CD14-positive monocyte (primary cell): ENCODE results near the gene PAQR5. TPM values are rescaled to one million over a fixed set of nuclear protein-coding genes. Genes with fewer than 3 reads are reported as not detected.
A peak's percentile ranks its signal among the peaks of the same experiment; 100 is the strongest.

Source experiments
- DNase-seq, 3 donors: peaks; one replicate each; pipeline ENCODE4 v3.0.0-alpha.2; 2011 to 2022
- H2AFZ ChIP-seq: 2 replicates; pipeline ENCODE4 v1.6.0; 2012; ENCODE audit warnings: mild to moderate bottlenecking, low read depth, low read length, inconsistent platforms; ENCODE audit not compliant: insufficient read depth, poor library complexity, severe bottlenecking
- H3K27ac ChIP-seq, 2 donors: 1 replicate in 1 of 2; 2 replicates in 1 of 2; pipeline ENCODE4 v1.5.1; 2012 to 2013; ENCODE audit warnings: low read length in 2 of 2, control low read depth in 1 of 2, inconsistent platforms in 1 of 2, low read depth in 1 of 2, mild to moderate bottlenecking in 1 of 2
- H3K27me3 ChIP-seq, 2 donors: one replicate each; pipeline versions ENCODE4 v1.6.0 to v1.6.1; 2011 to 2013; ENCODE audit warnings: low read length in 2 of 2; ENCODE audit not compliant: control insufficient read depth in 2 of 2, insufficient read depth in 2 of 2
- H3K36me3 ChIP-seq, 2 donors: replicated peaks in 1 of 2; 1 replicate in 1 of 2; 2 replicates in 1 of 2; pipeline versions ENCODE4 v1.5.1 to v1.6.1; 2012 to 2013; ENCODE audit warnings: low read length in 2 of 2, control low read depth in 1 of 2, inconsistent platforms in 1 of 2, mild to moderate bottlenecking in 1 of 2; ENCODE audit not compliant: insufficient read depth in 2 of 2, control insufficient read depth in 1 of 2
- H3K4me1 ChIP-seq, 2 donors: 1 replicate in 1 of 2; 2 replicates in 1 of 2; pipeline versions ENCODE4 v1.5.1 to v1.6.1; 2012 to 2013; ENCODE audit warnings: low read length in 2 of 2, control low read depth in 1 of 2, inconsistent platforms in 1 of 2, mild to moderate bottlenecking in 1 of 2, moderate library complexity in 1 of 2; ENCODE audit not compliant: insufficient read depth in 2 of 2, control insufficient read depth in 1 of 2
- H3K4me2 ChIP-seq: replicated peaks from 2 replicates; pipeline ENCODE3; 2012; ENCODE audit warnings: low read length, moderate library complexity, mild to moderate bottlenecking; ENCODE audit not compliant: poor library complexity, severe bottlenecking; ENCODE audit errors: extremely low read depth
- H3K4me3 ChIP-seq, 3 experiments: fragments of 200-600 bp in 1 of 3; sonication (generic) in 1 of 3; replicated peaks in 1 of 3; 1 replicate in 2 of 3; 2 replicates in 1 of 3; pipeline ENCODE4 v1.5.1; 2011 to 2013; ENCODE audit warnings: low read length in 3 of 3, mild to moderate bottlenecking in 3 of 3, control low read depth in 2 of 3, low read depth in 2 of 3, inconsistent platforms in 1 of 3, moderate library complexity in 1 of 3
- H3K79me2 ChIP-seq: 2 replicates; pipeline ENCODE4 v1.6.0; 2012; ENCODE audit warnings: mild to moderate bottlenecking, control low read depth, inconsistent platforms, low read length, moderate library complexity; ENCODE audit not compliant: insufficient read depth
- H3K9ac ChIP-seq: 2 replicates; pipeline ENCODE4 v1.6.0; 2017; ENCODE audit warnings: low read length, mild to moderate bottlenecking; ENCODE audit not compliant: insufficient read depth, poor library complexity, severe bottlenecking
- H3K9me3 ChIP-seq, 2 donors: replicated peaks in 1 of 2; 1 replicate in 1 of 2; 2 replicates in 1 of 2; pipeline versions ENCODE4 v1.5.1 to v1.6.1; 2012 to 2013; ENCODE audit warnings: low read length in 2 of 2, control low read depth in 1 of 2; ENCODE audit not compliant: control insufficient read depth in 1 of 2, insufficient read depth in 1 of 2
- H4K20me1 ChIP-seq: 2 replicates; pipeline ENCODE4 v1.6.0; 2012; ENCODE audit warnings: mild to moderate bottlenecking, low read length, control low read depth, moderate library complexity; ENCODE audit not compliant: insufficient read depth
- H3K27ac Mint-ChIP-seq, 7 donors: one replicate each; pipeline ENCODE4 v1.8.0; 2020; ENCODE audit warnings: mild to moderate bottlenecking in 7 of 7, mixed read lengths in 7 of 7, moderate library complexity in 6 of 7, inconsistent platforms in 2 of 7
- H3K27me3 Mint-ChIP-seq, 3 donors: one replicate each; pipeline ENCODE4 v1.8.0; 2021 to 2022; ENCODE audit warnings: low read depth in 3 of 3, mild to moderate bottlenecking in 3 of 3, mixed read lengths in 3 of 3, moderate library complexity in 3 of 3, inconsistent platforms in 1 of 3
- H3K36me3 Mint-ChIP-seq, 2 donors: one replicate each; pipeline ENCODE4 v1.8.0; 2020; ENCODE audit warnings: mixed read lengths in 2 of 2, inconsistent platforms in 1 of 2, mild to moderate bottlenecking in 1 of 2
- H3K4me1 Mint-ChIP-seq: one replicate; pipeline ENCODE4 v1.8.0; 2020; ENCODE audit warnings: mild to moderate bottlenecking, mixed read lengths
- H3K4me3 Mint-ChIP-seq, 2 donors: one replicate each; pipeline ENCODE4 v1.8.0; 2020; ENCODE audit warnings: mild to moderate bottlenecking in 2 of 2, mixed read lengths in 2 of 2, moderate library complexity in 1 of 2
- H3K9me3 Mint-ChIP-seq, 7 donors: one replicate each; pipeline ENCODE4 v1.8.0; 2020 to 2022; ENCODE audit warnings: mixed read lengths in 7 of 7, mild to moderate bottlenecking in 6 of 7, moderate library complexity in 6 of 7, inconsistent platforms in 2 of 7
- WGBS: methylation state at CpG from one replicate; pipeline ENCODE4 v1.1.5; 2013; ENCODE audit warnings: missing lambda C conversion rate; ENCODE audit not compliant: insufficient coverage; 5-methylcytosine and 5-hydroxymethylcytosine counted together
- intact Hi-C, 2 donors: fragments of 100-400 bp; cut with micrococcal nuclease; formaldehyde crosslinking; loops; one replicate each; pipeline versions ENCODE4 v1.15.0 to v1.15.1; 2023
- polyA plus RNA-seq, 3 donors: library from polyadenylated mRNA; depleted of rRNA in 1 of 3; unstranded in 2 of 3; stranded (reverse) in 1 of 3; fragments of 300-500 nt in 2 of 3; fragments of >200 nt in 1 of 3; fragmentation: Illumina TruSeq in 2 of 3; gene quantifications; 1 replicate in 2 of 3; 2 replicates in 1 of 3; pipeline ENCODE4 v1.2.3, GENCODE V29; 2012 to 2021
- TF ChIP-seq, protein P1 (sequence below): fragments of 200-600 bp; IDR thresholded peaks from one replicate; pipeline ENCODE4 v1.8.0; 2022; ENCODE audit warnings: antibody characterized with exemption, mild to moderate bottlenecking

The PAQR5 gene
- polyA plus RNA-seq, 3 donors, result not detected

DNA sequence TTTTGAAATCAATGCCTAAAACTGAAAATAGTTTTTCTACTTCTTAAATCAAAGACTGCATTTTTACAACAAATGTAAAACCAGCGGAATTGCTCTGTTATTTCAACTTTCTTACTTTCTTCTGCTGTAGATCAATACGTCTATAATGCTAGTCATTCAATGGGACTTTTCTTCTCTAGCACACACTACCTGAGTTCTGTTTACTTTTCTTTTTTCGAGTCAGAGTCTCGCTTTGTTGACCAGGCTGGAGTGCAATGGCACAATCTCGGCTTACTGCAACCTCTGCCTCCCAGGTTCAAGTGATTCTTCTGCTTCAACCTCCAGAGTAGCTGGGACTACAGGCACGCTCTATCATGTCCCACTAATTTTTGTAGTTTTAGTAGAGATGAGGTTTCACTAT, 74.7 kb downstream of the PAQR5 start:
- intact Hi-C loops, result no loop called here
- no peak for DNase-seq
- Histone ChIP-seq H4K20me1 (no peaks in the 10 kb centered on the region), H3K36me3 (no peaks in the 10 kb centered on the region), H3K9me3 (no peaks in the 10 kb centered on the region), H3K27me3 (no peaks in the 10 kb centered on the region), H3K4me1 (no peaks in the 10 kb centered on the region), H3K79me2 (no peaks in the 10 kb centered on the region), H2AFZ (no peak overlapping the region), H3K4me2 (no peak overlapping the region), H3K4me3 (no peak overlapping the region), H3K9ac (no peak overlapping the region), H3K27ac (no peak overlapping the region)
- TF ChIP-seq, protein P1, sequence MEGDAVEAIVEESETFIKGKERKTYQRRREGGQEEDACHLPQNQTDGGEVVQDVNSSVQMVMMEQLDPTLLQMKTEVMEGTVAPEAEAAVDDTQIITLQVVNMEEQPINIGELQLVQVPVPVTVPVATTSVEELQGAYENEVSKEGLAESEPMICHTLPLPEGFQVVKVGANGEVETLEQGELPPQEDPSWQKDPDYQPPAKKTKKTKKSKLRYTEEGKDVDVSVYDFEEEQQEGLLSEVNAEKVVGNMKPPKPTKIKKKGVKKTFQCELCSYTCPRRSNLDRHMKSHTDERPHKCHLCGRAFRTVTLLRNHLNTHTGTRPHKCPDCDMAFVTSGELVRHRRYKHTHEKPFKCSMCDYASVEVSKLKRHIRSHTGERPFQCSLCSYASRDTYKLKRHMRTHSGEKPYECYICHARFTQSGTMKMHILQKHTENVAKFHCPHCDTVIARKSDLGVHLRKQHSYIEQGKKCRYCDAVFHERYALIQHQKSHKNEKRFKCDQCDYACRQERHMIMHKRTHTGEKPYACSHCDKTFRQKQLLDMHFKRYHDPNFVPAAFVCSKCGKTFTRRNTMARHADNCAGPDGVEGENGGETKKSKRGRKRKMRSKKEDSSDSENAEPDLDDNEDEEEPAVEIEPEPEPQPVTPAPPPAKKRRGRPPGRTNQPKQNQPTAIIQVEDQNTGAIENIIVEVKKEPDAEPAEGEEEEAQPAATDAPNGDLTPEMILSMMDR, result no peak
- H3K4me1 Mint-ChIP-seq, result no peaks in the 10 kb centered on the region
- H3K27me3 Mint-ChIP-seq, result peaks cover 0 to 4% (median 3%) of the 10 kb centered on the region in 3 donors
- H3K4me3 Mint-ChIP-seq, result no peak overlapping the region
- H3K27ac Mint-ChIP-seq, result no peak overlapping the region
- no peaks in the 10 kb centered on the region for H3K36me3 Mint-ChIP-seq
- WGBS, result 93% methylated on average over 5 of the region's 6 CpGs
- H3K9me3 Mint-ChIP-seq, result peaks cover 0 to 5% (median 1%) of the 10 kb centered on the region in 7 donors

DNA sequence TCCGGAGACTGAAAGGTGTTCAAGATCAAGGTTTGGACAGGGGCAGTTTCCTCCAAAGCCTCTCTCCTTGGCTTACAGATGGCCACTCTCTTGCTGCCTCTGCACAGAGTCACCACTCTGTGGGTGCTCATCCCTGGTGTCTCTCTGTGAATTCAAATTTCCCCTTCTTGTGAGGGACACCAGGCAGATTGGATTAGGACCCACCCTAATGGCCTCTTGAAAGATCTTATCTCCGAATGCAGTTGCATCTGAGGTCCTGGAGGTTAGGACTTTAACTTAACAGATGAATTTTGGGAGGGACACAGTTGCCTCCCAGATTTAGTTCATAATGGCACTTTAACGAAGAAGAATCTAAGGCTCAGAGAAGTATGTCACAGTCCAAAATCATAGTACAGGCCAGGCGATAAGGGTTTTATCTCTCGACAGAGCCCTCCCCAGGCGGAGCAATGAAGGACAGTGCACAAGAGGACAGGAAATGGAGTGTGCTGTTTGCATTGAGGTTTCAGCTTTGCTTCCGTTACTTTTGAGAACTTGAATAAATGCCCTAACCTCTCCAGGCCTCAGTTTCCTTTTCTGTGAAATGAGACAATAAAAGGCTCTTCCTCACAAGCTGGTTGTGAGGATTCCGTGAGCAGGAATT, 76.6 kb downstream of the PAQR5 start:
- peaks cover 0 to 4% (median 0%) of the 10 kb centered on the region in 7 donors for H3K9me3 Mint-ChIP-seq
- H3K4me1 ChIP-seq, result no peaks in the 10 kb centered on the region
- no peak overlapping the region for H3K4me3 Mint-ChIP-seq
- H3K36me3 ChIP-seq, result no peaks in the 10 kb centered on the region
- H3K9ac ChIP-seq, result no peak overlapping the region
- peak overlapping the region in 1 of 7 donors; percentile 32 for H3K27ac Mint-ChIP-seq
- H3K27ac ChIP-seq, result no peak overlapping the region
- no peaks in the 10 kb centered on the region for H4K20me1 ChIP-seq
- no peaks in the 10 kb centered on the region for H3K4me1 Mint-ChIP-seq
- intact Hi-C loops, result no loop called here
- WGBS, result 97% methylated on average over 5 of the region's 8 CpGs
- H3K4me2 ChIP-seq, result no peak overlapping the region
- H3K36me3 Mint-ChIP-seq, result no peaks in the 10 kb centered on the region
- H3K27me3 Mint-ChIP-seq, result peaks cover 0 to 7% (median 4%) of the 10 kb centered on the region in 3 donors
- H2AFZ ChIP-seq, result no peak overlapping the region
- no peaks in the 10 kb centered on the region for H3K27me3 ChIP-seq
- H3K79me2 ChIP-seq, result no peaks in the 10 kb centered on the region
- DNase-seq, result no peak
- H3K4me3 ChIP-seq, result no peak overlapping the region
- no peaks in the 10 kb centered on the region for H3K9me3 ChIP-seq
- TF ChIP-seq, protein P1, result no peak
